HEK293 (cell line): ENCODE results near the gene COL4A1.

Experiments
- CTCF ChIA-PET: fragments of 350-600 bp; formaldehyde crosslinking; extraction: SDS; loops from one replicate; lab custom pipeline; 2021; ENCODE audit warnings: antibody characterized with exemption; lab: Yijun Ruan, JAX
- POLR2A ChIA-PET: fragments of 300-600 bp; formaldehyde crosslinking; extraction: SDS; loops from one replicate; lab custom pipeline; 2020; ENCODE audit warnings: antibody characterized with exemption, inconsistent platforms; lab: Yijun Ruan, JAX
- H3K27ac ChIP-seq: fragments of 200-500 bp; sonication (Bioruptor generic); 2 replicates; pipeline ENCODE4 v1.5.1; 2014; ENCODE audit warnings: low read depth, low read length, control low read depth, inconsistent platforms; ENCODE audit errors: extremely low read depth
- H3K36me3 ChIP-seq, 2 experiments: fragments of 200-500 bp in 1 of 2; sonication (Bioruptor generic) in 1 of 2; 1 replicate in 1 of 2; 2 replicates in 1 of 2; pipeline ENCODE4 v1.5.1; 2014 to 2017; ENCODE audit warnings: inconsistent platforms in 2 of 2, low read length in 2 of 2; ENCODE audit not compliant: control insufficient read depth in 2 of 2, insufficient read depth in 1 of 2
- H3K4me1 ChIP-seq: fragments of 200-500 bp; sonication (Bioruptor generic); 2 replicates; pipeline ENCODE4 v1.5.1; 2014; ENCODE audit warnings: mild to moderate bottlenecking, low read length, inconsistent platforms; ENCODE audit not compliant: control insufficient read depth, insufficient read depth
- H3K4me3 ChIP-seq: 2 replicates; pipeline ENCODE4 v1.5.1; 2011; ENCODE audit warnings: low read depth, mild to moderate bottlenecking, control low read depth, low read length, moderate library complexity
- H3K9me3 ChIP-seq: fragments of 200-500 bp; sonication (Bioruptor generic); 2 replicates; pipeline ENCODE4 v1.5.1; 2014; ENCODE audit warnings: low read depth, low read length, inconsistent platforms; ENCODE audit not compliant: control insufficient read depth, insufficient read depth
- GLI2 ChIP-seq: fragments of 450-650 bp; formaldehyde crosslinking; IDR thresholded peaks from 2 replicates; pipeline ENCODE4; 2017; ENCODE audit warnings: missing biosample characterization, missing genetic modification characterization, low read depth, borderline replicate concordance
- KLF16 ChIP-seq: fragments of 450-650 bp; formaldehyde crosslinking; IDR thresholded peaks from 2 replicates; pipeline ENCODE4 v1.5.1; 2017; ENCODE audit warnings: missing biosample characterization, missing genetic modification characterization
- SETDB1 ChIP-seq: IDR thresholded peaks from one replicate; pipeline ENCODE4 v1.6.1; 2017; ENCODE audit warnings: mild to moderate bottlenecking, low read length, moderate library complexity, mixed read lengths; ENCODE audit not compliant: insufficient read length
- WT1 ChIP-seq: fragments of 450-650 bp; formaldehyde crosslinking; IDR thresholded peaks from 2 replicates; pipeline ENCODE4 v1.5.1; 2016; ENCODE audit warnings: missing biosample characterization, missing genetic modification characterization
- ZFP69B ChIP-seq: fragments of 450-650 bp; formaldehyde crosslinking; IDR thresholded peaks from 2 replicates; pipeline ENCODE4 v1.5.1; 2016; ENCODE audit warnings: missing biosample characterization, missing genetic modification characterization
- ZNF157 ChIP-seq: fragments of 450-650 bp; formaldehyde crosslinking; IDR thresholded peaks from 2 replicates; pipeline ENCODE4 v1.5.1; 2016; ENCODE audit warnings: missing biosample characterization, missing genetic modification characterization
- ZNF37A ChIP-seq: fragments of 450-650 bp; IDR thresholded peaks from 2 replicates; pipeline ENCODE4 v1.5.1; 2018; ENCODE audit warnings: missing biosample characterization, missing genetic modification characterization
- ZNF501 ChIP-seq: fragments of 450-650 bp; formaldehyde crosslinking; IDR thresholded peaks from 2 replicates; pipeline ENCODE4 v1.5.1; 2016; ENCODE audit warnings: missing biosample characterization, missing genetic modification characterization
- ZNF529 ChIP-seq: fragments of 450-650 bp; formaldehyde crosslinking; IDR thresholded peaks from 2 replicates; pipeline ENCODE4 v1.5.1; 2017; ENCODE audit warnings: missing genetic modification characterization, missing biosample characterization; ENCODE audit not compliant: insufficient replicate concordance
- ZNF555 ChIP-seq: fragments of 450-650 bp; formaldehyde crosslinking; conservative IDR thresholded peaks from 2 replicates; pipeline ENCODE4 v1.5.1; 2017; ENCODE audit warnings: missing biosample characterization, mild to moderate bottlenecking, missing genetic modification characterization, inconsistent platforms
- ZNF768 ChIP-seq: fragments of 450-650 bp; formaldehyde crosslinking; IDR thresholded peaks from 2 replicates; pipeline ENCODE4 v1.5.1; 2018; ENCODE audit warnings: missing biosample characterization, mild to moderate bottlenecking, missing genetic modification characterization
- ZSCAN23 ChIP-seq: fragments of 450-650 bp; formaldehyde crosslinking; IDR thresholded peaks from 2 replicates; pipeline ENCODE4 v1.5.1; 2016; ENCODE audit warnings: missing biosample characterization, missing genetic modification characterization
- TF ChIP-seq, protein P1 (sequence below): fragments of 450-650 bp; formaldehyde crosslinking; conservative IDR thresholded peaks from 2 replicates; pipeline ENCODE4 v1.5.1; 2016; ENCODE audit warnings: low read depth, missing biosample characterization, missing genetic modification characterization
- TF ChIP-seq, protein P2 (sequence below): fragments of 450-650 bp; formaldehyde crosslinking; IDR thresholded peaks from 2 replicates; pipeline ENCODE4 v1.5.1; 2016; ENCODE audit warnings: missing biosample characterization, missing genetic modification characterization, borderline replicate concordance
- TF ChIP-seq, protein P3 (sequence below): fragments of 450-650 bp; formaldehyde crosslinking; IDR thresholded peaks from 2 replicates; pipeline ENCODE4 v1.5.0; 2017; ENCODE audit warnings: missing biosample characterization, missing genetic modification characterization, borderline replicate concordance
- TF ChIP-seq, protein P4 (sequence below): fragments of 450-650 bp; formaldehyde crosslinking; optimal IDR thresholded peaks from 2 replicates; pipeline ENCODE3; 2016; ENCODE audit warnings: missing biosample characterization, mild to moderate bottlenecking, missing genetic modification characterization

The COL4A1 gene

DNA sequence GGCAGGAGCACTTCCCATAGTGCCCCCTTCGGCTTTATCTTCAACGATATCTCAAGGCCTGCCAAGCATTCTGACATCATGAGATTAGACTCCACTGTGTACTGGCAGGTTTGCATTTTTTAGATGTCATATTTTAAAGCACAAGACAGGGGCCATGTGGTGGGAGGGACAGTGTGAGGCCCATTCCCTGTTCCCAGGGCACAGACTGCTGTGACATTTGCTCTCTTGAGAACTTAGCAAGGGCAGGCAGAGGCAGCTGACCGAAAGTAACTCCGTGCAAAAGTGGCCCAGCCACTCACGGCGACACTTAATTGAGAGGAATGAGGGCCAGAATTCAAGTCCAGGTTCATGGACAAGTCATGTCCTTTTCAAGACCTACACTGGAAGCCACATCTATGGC is 201.8 kb downstream of the COL4A1 start (continued):
- TF ChIP-seq, protein P1, sequence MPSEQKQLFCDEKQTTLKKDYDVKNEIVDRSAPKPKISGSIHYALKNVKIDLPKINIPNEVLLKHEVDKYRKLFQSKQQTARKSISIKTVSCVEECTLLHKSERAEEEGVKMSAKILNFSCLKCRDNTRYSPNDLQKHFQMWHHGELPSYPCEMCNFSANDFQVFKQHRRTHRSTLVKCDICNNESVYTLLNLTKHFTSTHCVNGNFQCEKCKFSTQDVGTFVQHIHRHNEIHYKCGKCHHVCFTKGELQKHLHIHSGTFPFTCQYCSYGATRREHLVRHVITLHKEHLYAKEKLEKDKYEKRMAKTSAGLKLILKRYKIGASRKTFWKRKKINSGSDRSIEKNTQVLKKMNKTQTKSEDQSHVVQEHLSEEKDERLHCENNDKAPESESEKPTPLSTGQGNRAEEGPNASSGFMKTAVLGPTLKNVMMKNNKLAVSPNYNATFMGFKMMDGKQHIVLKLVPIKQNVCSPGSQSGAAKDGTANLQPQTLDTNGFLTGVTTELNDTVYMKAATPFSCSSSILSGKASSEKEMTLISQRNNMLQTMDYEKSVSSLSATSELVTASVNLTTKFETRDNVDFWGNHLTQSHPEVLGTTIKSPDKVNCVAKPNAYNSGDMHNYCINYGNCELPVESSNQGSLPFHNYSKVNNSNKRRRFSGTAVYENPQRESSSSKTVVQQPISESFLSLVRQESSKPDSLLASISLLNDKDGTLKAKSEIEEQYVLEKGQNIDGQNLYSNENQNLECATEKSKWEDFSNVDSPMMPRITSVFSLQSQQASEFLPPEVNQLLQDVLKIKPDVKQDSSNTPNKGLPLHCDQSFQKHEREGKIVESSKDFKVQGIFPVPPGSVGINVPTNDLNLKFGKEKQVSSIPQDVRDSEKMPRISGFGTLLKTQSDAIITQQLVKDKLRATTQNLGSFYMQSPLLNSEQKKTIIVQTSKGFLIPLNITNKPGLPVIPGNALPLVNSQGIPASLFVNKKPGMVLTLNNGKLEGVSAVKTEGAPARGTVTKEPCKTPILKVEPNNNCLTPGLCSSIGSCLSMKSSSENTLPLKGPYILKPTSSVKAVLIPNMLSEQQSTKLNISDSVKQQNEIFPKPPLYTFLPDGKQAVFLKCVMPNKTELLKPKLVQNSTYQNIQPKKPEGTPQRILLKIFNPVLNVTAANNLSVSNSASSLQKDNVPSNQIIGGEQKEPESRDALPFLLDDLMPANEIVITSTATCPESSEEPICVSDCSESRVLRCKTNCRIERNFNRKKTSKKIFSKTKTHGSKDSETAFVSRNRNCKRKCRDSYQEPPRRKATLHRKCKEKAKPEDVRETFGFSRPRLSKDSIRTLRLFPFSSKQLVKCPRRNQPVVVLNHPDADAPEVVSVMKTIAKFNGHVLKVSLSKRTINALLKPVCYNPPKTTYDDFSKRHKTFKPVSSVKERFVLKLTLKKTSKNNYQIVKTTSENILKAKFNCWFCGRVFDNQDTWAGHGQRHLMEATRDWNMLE, result no peak
- no peak for TF ChIP-seq WT1 (tag by site-specific recombination)
- TF ChIP-seq ZNF501, result no peak
- no peak for TF ChIP-seq ZNF529 (tag by site-specific recombination)

DNA sequence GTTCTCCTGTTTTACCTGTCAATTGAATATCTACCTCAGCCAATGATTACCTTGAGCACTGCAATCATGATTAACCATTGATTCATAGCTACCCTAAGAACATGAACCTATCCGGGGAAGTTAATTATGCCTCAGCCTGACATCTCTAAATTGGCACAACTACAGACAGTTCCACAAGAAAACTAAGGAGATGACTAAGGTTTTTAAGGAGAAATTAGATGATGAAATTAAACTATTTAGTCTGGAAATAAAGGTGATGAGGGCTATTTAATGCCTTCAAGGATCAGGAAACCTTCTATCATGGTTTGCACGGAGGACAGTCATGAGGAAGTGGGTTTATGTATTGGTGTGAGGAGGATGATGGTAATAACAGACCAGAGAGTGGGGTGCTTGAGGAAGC is 203.4 kb downstream of the COL4A1 start:
- POLR2A ChIA-PET, result no interaction called here

More for the DNA sequence above, 203.4 kb downstream of the COL4A1 start:
- Histone ChIP-seq H3K27ac (no peak overlapping the region), H3K9me3 (no peaks in the 10 kb centered on the region), H3K4me3 (no peak overlapping the region)
- CTCF ChIA-PET, result interaction anchor here (0.7 kb wide), 1 partner anchor 29 kb away, joined by 3 read pairs; no protein-coding TSS in a partner anchor
- TF ChIP-seq ZNF157 (tag by site-specific recombination) (no peak), ZFP69B (tag by site-specific recombination) (no peak), ZNF37A (no peak), ZNF555 (tag by site-specific recombination) (no peak), SETDB1 (no peak), ZSCAN23 (no peak), ZNF768 (tag by site-specific recombination) (no peak), GLI2 (no peak), KLF16 (no peak)
- TF ChIP-seq, protein P2, sequence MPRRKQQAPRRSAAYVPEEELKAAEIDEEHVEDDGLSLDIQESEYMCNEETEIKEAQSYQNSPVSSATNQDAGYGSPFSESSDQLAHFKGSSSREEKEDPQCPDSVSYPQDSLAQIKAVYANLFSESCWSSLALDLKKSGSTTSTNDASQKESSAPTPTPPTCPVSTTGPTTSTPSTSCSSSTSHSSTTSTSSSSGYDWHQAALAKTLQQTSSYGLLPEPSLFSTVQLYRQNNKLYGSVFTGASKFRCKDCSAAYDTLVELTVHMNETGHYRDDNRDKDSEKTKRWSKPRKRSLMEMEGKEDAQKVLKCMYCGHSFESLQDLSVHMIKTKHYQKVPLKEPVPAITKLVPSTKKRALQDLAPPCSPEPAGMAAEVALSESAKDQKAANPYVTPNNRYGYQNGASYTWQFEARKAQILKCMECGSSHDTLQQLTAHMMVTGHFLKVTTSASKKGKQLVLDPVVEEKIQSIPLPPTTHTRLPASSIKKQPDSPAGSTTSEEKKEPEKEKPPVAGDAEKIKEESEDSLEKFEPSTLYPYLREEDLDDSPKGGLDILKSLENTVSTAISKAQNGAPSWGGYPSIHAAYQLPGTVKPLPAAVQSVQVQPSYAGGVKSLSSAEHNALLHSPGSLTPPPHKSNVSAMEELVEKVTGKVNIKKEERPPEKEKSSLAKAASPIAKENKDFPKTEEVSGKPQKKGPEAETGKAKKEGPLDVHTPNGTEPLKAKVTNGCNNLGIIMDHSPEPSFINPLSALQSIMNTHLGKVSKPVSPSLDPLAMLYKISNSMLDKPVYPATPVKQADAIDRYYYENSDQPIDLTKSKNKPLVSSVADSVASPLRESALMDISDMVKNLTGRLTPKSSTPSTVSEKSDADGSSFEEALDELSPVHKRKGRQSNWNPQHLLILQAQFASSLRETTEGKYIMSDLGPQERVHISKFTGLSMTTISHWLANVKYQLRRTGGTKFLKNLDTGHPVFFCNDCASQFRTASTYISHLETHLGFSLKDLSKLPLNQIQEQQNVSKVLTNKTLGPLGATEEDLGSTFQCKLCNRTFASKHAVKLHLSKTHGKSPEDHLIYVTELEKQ (tag by site-specific recombination), result no peak
- TF ChIP-seq, protein P3, sequence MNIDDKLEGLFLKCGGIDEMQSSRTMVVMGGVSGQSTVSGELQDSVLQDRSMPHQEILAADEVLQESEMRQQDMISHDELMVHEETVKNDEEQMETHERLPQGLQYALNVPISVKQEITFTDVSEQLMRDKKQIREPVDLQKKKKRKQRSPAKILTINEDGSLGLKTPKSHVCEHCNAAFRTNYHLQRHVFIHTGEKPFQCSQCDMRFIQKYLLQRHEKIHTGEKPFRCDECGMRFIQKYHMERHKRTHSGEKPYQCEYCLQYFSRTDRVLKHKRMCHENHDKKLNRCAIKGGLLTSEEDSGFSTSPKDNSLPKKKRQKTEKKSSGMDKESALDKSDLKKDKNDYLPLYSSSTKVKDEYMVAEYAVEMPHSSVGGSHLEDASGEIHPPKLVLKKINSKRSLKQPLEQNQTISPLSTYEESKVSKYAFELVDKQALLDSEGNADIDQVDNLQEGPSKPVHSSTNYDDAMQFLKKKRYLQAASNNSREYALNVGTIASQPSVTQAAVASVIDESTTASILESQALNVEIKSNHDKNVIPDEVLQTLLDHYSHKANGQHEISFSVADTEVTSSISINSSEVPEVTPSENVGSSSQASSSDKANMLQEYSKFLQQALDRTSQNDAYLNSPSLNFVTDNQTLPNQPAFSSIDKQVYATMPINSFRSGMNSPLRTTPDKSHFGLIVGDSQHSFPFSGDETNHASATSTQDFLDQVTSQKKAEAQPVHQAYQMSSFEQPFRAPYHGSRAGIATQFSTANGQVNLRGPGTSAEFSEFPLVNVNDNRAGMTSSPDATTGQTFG (tag by site-specific recombination), result no peak
- TF ChIP-seq, protein P4, sequence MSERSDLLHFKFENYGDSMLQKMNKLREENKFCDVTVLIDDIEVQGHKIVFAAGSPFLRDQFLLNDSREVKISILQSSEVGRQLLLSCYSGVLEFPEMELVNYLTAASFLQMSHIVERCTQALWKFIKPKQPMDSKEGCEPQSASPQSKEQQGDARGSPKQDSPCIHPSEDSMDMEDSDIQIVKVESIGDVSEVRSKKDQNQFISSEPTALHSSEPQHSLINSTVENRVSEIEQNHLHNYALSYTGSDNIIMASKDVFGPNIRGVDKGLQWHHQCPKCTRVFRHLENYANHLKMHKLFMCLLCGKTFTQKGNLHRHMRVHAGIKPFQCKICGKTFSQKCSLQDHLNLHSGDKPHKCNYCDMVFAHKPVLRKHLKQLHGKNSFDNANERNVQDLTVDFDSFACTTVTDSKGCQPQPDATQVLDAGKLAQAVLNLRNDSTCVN (tag by site-specific recombination), result no peak
- TF ChIP-seq, all 188 proteins: peak for 0
- H3K4me1 ChIP-seq, result no peaks in the 10 kb centered on the region
- H3K36me3 ChIP-seq, result no peaks in the 10 kb centered on the region
